Jurkat, Clone E6-1 (cell line): Measurements from ENCODE around the gene PEX11A.

Source experiments
- DNase-seq: peaks from one replicate; pipeline ENCODE4 v3.0.0-alpha.2; 2011; ENCODE audit warnings: low read depth, low spot score
- H3K4me3 ChIP-seq: 2 replicates; pipeline ENCODE4 v1.5.1; 2011; ENCODE audit warnings: mild to moderate bottlenecking, low read length, control low read depth, moderate library complexity

The PEX11A gene

DNA sequence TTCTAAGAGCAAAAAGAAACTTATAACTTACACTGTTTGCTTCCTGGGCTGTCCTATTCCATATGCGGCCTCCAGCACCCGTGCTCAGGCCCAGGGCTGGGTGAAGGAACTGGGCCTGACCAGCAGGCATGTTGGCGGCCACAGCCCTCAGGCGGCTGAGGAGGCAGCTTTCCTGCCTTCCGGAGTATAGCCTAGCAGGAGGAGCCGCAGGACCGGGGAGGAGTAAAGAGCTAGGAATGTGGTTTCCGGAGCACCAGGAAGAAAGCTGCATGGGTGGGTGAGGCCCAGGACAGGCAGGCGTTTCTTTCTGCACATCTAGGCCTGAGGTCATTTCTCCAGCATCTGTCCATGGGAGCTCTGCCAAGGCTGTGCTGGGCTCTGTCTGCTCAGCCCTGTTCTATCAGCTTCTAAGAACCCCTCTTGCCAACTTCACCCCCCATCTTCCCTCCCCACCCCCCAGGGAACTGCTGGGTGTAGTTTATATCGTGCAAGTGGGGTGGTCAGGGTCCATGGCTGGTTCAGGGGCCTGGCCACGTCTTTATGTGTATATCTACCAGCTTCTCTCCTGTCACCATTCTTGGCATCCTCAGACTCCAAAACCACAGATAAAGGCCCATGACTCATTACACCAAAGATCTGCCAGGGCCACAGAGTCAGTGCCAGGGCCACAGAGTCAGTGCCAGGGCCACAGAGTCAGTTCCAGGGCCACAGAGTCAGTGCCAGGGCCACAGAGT is 27.5 kb downstream of the PEX11A start:
- no peak for DNase-seq
- H3K4me3 ChIP-seq, result no peak overlapping the region

GRCh38 chr15:89660556-89660955 is 30.0 kb downstream of the PEX11A start:
- H3K4me3 ChIP-seq, result no peak overlapping the region
- no peak for DNase-seq

DNA sequence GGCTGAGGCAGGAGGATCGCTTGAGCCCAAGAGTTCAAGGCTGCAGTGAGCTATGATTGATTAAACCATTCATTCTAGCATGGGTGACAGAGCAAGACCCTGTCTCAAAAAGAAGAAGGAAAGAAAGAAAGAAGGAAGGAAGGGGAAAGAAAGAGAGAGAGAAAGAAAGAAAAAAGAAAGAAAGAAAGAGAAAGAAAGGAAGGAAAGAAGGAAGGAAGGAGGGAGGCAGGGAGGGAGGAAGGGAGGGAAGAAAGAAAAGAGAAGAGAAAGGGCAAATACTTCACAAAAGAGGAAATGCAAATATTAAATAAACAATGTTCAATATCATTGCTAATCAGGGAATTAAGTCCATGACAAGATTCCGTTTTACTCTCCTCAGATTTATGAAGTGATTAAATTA is 31.3 kb downstream of the PEX11A start:
- no peak for DNase-seq
- H3K4me3 ChIP-seq, result no peak overlapping the region

GRCh38 chr15:89657686-89658200 is 32.8 kb downstream of the PEX11A start:
- no peak for DNase-seq
- no peak overlapping the region for H3K4me3 ChIP-seq

DNA sequence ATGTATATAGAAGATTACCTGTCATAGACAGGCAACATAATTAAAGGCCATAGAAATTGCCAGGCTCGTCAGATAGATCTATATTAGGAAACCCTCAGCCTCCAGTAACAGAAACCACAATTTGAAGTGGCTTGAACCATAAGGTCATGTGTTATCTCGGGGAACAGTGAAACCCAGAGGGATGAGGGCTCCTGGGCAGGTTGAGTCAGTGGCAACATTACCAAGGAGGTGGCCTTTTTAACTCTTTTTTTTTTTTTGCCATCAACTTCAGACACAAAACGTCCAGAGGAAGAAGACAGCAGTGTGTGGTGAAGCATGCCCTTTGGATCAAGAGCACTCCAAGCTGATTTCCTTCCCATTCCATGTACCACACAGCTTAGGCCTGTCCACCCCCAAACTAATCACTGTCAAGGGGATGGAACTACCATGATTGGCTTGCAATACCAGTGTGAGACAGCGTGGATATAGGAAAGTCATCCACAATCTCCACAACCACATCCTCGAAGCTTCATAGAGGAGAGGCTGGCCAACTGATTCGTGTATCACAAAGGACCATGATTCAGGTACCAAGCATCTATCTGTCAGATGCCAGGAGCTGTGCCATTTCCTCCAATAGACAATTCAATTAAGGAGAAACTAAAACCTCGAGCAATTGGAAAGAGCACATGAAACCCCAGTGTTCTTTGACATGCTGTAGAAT is 34.3 kb downstream of the PEX11A start:
- DNase-seq, result peak; percentile 5
- no peak overlapping the region for H3K4me3 ChIP-seq

GRCh38 chr15:89654847-89655805 is 35.4 kb downstream of the PEX11A start, which contains the start of gene KIF7:
Gene KIF7, minus strand, starts transcription at chr15:89655467. Its CDS starts 2,537 bp downstream, at chr15:89652930.
- peak; percentile 53 for DNase-seq
- peak within 1 kb of the TSS; percentile 78 for H3K4me3 ChIP-seq

DNA sequence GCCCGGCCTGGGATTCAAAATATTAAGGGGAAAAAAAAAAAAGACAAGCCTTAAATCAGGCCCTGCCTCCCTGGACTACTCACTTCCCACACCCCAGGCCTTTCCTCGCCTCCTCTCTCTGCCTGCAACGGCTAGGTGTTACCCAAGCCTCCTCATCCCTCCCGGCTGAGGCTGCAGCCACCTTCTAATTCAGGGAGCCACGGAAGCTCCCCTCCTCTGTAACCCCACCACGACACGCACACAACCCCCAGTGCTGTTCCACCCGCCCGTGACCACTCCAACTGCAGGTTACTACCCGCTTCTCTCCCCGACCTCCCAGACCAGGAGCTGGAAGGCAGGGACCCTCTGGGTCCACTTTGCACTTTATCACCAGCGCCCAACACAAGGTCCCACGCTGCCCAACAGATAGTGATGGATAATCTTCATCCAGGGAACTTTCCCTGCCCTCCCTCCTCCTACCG is 36.2 kb downstream of the PEX11A start:
- H3K4me3 ChIP-seq, result peak overlapping the region; percentile 78
- no peak for DNase-seq

DNA sequence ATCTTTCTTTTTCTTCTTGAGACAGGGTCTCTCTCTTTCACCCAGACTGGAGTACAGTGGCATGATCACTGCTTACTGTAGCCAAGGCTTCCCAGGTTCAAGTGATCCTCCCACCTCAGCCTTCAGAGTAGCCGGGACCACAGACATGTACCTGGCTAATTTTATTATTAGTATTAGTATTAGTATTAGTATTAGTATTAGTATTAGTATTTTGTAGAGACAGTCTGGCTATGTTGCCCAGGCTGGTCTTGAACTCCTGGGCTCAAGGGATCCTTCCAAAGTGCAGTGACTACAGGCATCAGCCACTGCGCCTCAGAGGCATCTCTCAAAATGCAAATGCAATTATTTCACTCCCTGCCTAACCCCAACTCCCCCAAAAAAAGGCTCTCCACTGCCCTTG is 37.0 kb downstream of the PEX11A start:
- no peak overlapping the region for H3K4me3 ChIP-seq

GRCh38 chr15:89652666-89653065 is 37.9 kb downstream of the PEX11A start:
- no peak for DNase-seq
- no peak overlapping the region for H3K4me3 ChIP-seq

More for the DNA sequence above, 37.0 kb downstream of the PEX11A start:
- no peak for DNase-seq

- DNase-seq, result no peak
- H3K4me3 ChIP-seq, result no peak overlapping the region
Observed at GRCh38 chr15:89652131-89652530, 38.4 kb downstream of the PEX11A start.

GRCh38 chr15:89649716-89650115 is 40.8 kb downstream of the PEX11A start:
- DNase-seq, result no peak
- H3K4me3 ChIP-seq, result no peak overlapping the region

DNA sequence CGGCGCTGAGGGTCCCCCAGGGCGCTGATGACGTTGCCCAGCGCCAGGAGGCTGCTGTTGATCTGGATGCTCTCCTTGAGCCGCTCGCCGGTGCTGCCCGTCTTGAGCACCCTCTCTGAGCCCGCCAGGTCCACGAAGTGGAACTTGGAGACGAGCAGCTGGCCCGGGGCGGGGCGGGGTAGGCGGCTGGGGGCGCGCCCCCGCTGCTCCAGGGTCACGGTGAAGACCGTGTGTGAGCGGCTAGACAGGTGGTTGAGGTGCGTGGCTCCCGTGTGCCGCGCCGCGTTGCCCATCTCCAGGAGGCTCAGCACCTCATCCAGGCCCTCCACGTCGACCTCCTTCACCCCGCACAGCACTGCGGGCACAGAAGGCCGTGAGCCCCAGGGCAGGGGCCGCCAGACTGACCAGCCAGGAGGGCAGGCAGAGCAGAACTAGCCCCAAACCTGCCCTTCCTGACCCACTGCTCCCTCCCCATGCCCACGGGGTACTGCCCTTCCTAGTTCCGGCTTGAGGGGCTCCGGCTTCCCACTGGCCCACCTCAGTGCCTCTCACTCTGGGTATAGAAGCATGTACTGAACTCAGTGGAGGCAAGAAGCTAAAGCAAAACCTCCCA is 41.4 kb downstream of the PEX11A start:
- H3K4me3 ChIP-seq, result no peak overlapping the region
- no peak for DNase-seq

DNA sequence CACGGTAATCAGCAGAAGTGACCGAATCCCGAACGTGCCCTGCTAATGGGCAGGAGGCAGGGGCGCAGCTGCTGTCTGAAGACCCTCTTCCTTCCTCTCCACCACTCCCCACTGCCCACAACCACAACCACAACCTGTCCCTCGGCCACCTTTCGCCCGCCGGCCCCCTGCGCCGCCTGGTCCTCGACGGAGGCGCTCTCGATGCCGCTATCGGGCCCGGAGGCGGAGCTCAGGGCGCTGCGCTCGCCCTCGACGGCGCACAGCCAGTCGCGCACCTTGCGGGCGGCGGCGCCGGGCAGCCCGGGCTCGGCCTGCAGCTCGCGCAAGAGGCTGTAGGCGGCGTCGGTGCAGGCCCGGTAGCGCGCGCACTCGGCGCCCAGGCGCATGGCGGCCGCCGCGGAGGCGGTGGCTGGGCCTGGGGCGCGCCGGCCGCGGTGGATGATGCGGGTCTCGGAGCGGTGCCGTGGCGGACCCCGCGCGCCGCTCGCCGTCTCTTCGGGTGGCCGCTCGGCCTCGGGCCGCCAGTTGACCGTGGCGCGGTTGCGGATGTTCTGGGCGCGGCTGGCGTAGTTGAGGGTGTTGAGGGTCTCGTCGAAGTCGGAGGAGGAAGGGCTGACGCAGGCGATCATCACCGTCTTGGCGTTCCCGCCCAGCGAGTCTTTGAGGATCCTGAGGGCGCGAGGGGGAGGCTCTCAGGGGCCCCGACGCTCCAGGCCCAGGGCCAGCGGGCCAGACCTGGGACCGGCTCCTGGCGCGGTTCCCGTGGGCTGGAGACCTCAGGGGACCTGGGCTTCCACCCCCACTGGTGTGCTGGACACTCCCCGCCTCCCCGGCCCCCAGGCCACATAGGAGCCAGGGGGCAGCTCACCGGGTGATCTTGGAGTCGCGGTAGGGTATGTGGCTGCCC is 42.2 kb downstream of the PEX11A start:
- no peak overlapping the region for H3K4me3 ChIP-seq
- DNase-seq, result no peak

GRCh38 chr15:89647191-89647851 is 43.2 kb downstream of the PEX11A start:
- no peak overlapping the region for H3K4me3 ChIP-seq
- DNase-seq, result peak; percentile 25

- DNase-seq, result no peak
- no peak overlapping the region for H3K4me3 ChIP-seq
Observed at GRCh38 chr15:89646416-89647141, 44.0 kb downstream of the PEX11A start.

DNA sequence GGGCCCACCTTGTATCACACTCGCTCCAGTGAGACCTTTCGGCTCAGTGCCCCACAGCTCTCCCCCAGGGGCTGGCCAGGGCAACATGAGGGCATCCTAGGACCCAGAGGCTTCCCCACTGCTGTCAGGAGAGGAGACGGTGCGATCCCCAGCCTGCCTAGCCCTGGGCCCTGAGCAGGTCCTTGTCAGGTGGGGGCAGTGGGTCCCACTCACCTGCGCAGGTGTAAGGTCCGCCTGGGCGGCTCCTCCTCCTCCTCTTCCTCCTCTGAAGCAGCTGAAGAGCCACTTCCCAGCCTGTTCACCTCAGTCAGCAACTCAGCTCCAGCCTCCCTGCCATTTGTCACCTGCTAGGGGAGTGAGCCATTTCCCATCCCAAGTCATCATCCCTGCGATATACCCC is 44.9 kb downstream of the PEX11A start:
- no peak overlapping the region for H3K4me3 ChIP-seq
- DNase-seq, result no peak

GRCh38 chr15:89642106-89642505 is 48.4 kb downstream of the PEX11A start:
- no peak for DNase-seq
- no peak overlapping the region for H3K4me3 ChIP-seq
